Measurements from ENCODE around the gene COQ8A. TPM values are rescaled to one million over a fixed set of nuclear protein-coding genes. Genes with fewer than 3 reads are reported as not detected.

COQ8A gene
- total and polyA plus RNA-seq, 2 experiments from 2014 or later = 25.2 to 37.4 TPM

DNA sequence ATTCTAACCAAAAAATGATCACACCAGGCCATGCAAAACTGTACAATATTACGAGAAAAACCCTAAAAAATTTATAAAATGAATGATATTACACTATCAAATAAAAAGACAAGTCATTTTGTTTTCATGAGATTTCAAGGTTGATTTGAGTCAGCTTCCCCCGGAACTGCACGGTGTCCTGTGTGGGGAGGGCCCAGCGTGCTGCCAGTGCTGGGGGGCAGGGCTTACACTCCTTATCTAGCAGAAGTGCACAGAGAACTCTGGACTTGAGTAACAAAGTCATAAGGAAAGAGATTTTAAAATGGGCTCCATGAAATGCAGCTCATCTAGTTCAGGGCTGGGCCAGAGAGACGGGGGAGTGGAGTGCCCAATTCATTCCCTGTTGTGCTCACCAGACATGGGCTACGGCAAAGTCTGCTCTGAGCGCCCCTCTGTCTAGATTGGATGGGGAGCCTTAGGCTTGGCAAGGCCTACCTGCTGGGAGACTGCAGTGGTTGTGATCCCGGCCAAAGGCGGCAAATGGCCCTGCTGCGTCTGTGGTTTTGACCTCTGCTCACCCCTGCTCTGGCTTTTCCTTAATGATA, 50.1 kb downstream of the COQ8A start (continued):
- TF ChIP-seq, protein P1, sequence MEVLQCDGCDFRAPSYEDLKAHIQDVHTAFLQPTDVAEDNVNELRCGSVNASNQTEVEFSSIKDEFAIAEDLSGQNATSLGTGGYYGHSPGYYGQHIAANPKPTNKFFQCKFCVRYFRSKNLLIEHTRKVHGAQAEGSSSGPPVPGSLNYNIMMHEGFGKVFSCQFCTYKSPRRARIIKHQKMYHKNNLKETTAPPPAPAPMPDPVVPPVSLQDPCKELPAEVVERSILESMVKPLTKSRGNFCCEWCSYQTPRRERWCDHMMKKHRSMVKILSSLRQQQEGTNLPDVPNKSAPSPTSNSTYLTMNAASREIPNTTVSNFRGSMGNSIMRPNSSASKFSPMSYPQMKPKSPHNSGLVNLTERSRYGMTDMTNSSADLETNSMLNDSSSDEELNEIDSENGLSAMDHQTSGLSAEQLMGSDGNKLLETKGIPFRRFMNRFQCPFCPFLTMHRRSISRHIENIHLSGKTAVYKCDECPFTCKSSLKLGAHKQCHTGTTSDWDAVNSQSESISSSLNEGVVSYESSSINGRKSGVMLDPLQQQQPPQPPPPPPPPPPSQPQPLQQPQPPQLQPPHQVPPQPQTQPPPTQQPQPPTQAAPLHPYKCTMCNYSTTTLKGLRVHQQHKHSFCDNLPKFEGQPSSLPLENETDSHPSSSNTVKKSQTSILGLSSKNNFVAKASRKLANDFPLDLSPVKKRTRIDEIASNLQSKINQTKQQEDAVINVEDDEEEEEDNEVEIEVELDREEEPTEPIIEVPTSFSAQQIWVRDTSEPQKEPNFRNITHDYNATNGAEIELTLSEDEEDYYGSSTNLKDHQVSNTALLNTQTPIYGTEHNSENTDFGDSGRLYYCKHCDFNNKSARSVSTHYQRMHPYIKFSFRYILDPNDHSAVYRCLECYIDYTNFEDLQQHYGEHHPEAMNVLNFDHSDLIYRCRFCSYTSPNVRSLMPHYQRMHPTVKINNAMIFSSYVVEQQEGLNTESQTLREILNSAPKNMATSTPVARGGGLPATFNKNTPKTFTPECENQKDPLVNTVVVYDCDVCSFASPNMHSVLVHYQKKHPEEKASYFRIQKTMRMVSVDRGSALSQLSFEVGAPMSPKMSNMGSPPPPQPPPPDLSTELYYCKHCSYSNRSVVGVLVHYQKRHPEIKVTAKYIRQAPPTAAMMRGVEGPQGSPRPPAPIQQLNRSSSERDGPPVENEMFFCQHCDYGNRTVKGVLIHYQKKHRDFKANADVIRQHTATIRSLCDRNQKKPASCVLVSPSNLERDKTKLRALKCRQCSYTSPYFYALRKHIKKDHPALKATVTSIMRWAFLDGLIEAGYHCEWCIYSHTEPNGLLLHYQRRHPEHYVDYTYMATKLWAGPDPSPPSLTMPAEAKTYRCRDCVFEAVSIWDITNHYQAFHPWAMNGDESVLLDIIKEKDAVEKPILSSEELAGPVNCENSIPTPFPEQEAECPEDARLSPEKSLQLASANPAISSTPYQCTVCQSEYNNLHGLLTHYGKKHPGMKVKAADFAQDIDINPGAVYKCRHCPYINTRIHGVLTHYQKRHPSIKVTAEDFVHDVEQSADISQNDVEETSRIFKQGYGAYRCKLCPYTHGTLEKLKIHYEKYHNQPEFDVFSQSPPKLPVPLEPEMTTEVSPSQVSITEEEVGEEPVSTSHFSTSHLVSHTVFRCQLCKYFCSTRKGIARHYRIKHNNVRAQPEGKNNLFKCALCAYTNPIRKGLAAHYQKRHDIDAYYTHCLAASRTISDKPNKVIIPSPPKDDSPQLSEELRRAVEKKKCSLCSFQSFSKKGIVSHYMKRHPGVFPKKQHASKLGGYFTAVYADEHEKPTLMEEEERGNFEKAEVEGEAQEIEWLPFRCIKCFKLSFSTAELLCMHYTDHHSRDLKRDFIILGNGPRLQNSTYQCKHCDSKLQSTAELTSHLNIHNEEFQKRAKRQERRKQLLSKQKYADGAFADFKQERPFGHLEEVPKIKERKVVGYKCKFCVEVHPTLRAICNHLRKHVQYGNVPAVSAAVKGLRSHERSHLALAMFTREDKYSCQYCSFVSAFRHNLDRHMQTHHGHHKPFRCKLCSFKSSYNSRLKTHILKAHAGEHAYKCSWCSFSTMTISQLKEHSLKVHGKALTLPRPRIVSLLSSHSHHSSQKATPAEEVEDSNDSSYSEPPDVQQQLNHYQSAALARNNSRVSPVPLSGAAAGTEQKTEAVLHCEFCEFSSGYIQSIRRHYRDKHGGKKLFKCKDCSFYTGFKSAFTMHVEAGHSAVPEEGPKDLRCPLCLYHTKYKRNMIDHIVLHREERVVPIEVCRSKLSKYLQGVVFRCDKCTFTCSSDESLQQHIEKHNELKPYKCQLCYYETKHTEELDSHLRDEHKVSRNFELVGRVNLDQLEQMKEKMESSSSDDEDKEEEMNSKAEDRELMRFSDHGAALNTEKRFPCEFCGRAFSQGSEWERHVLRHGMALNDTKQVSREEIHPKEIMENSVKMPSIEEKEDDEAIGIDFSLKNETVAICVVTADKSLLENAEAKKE (CRISPR knock-in tag; IDR thresholded peaks at IDR 0.05) = no peak
- no peak for TF ChIP-seq JUNB (IDR thresholded peaks at IDR 0.05; ENCODE audit: unreplicated experiment)
- no peak for TF ChIP-seq NANOG (IDR thresholded peaks at IDR 0.05; ENCODE audit: borderline replicate concordance)
- no peak for TF ChIP-seq STAT1 (IDR thresholded peaks at IDR 0.05; ENCODE audit: unreplicated experiment)
- TF ChIP-seq CREB1 (CRISPR knock-in tag; IDR thresholded peaks at IDR 0.05; ENCODE audit: low read depth) = no peak
- TF ChIP-seq, protein P2, sequence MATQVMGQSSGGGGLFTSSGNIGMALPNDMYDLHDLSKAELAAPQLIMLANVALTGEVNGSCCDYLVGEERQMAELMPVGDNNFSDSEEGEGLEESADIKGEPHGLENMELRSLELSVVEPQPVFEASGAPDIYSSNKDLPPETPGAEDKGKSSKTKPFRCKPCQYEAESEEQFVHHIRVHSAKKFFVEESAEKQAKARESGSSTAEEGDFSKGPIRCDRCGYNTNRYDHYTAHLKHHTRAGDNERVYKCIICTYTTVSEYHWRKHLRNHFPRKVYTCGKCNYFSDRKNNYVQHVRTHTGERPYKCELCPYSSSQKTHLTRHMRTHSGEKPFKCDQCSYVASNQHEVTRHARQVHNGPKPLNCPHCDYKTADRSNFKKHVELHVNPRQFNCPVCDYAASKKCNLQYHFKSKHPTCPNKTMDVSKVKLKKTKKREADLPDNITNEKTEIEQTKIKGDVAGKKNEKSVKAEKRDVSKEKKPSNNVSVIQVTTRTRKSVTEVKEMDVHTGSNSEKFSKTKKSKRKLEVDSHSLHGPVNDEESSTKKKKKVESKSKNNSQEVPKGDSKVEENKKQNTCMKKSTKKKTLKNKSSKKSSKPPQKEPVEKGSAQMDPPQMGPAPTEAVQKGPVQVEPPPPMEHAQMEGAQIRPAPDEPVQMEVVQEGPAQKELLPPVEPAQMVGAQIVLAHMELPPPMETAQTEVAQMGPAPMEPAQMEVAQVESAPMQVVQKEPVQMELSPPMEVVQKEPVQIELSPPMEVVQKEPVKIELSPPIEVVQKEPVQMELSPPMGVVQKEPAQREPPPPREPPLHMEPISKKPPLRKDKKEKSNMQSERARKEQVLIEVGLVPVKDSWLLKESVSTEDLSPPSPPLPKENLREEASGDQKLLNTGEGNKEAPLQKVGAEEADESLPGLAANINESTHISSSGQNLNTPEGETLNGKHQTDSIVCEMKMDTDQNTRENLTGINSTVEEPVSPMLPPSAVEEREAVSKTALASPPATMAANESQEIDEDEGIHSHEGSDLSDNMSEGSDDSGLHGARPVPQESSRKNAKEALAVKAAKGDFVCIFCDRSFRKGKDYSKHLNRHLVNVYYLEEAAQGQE (IDR thresholded peaks at IDR 0.05; ENCODE audit: unreplicated experiment) = no peak
